ENCODE results near the gene HAO2.
"Not testable (repeated sequence)": the region's sequence is repeated elsewhere in the genome, so short reads cannot be mapped to it uniquely, and the experiment has no call there.

Gene HAO2

GRCh38 chr1:119341372-119341947 is 27.1 kb upstream of the HAO2 start:
- no peak for DNase-seq (ENCODE audit: low spot score)
- TF ChIP-seq, protein P1, sequence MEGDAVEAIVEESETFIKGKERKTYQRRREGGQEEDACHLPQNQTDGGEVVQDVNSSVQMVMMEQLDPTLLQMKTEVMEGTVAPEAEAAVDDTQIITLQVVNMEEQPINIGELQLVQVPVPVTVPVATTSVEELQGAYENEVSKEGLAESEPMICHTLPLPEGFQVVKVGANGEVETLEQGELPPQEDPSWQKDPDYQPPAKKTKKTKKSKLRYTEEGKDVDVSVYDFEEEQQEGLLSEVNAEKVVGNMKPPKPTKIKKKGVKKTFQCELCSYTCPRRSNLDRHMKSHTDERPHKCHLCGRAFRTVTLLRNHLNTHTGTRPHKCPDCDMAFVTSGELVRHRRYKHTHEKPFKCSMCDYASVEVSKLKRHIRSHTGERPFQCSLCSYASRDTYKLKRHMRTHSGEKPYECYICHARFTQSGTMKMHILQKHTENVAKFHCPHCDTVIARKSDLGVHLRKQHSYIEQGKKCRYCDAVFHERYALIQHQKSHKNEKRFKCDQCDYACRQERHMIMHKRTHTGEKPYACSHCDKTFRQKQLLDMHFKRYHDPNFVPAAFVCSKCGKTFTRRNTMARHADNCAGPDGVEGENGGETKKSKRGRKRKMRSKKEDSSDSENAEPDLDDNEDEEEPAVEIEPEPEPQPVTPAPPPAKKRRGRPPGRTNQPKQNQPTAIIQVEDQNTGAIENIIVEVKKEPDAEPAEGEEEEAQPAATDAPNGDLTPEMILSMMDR (IDR thresholded peaks at IDR 0.05), result no peak
- no peak overlapping the region for H3K27ac ChIP-seq
- no peak overlapping the region for H3K4me3 ChIP-seq

- Histone ChIP-seq H3K27ac (no peak overlapping the region), H3K4me3 (no peak overlapping the region)
- TF ChIP-seq, protein P1 (IDR thresholded peaks at IDR 0.05), result no peak
- no peak for DNase-seq (ENCODE audit: low spot score)
Observed at GRCh38 chr1:119345398-119345797, 23.2 kb upstream of the HAO2 start.

- no peak overlapping the region for H3K27ac ChIP-seq
- no peak for DNase-seq (ENCODE audit: low spot score)
- TF ChIP-seq, protein P1 (IDR thresholded peaks at IDR 0.05), result no peak
- H3K4me3 ChIP-seq, result no peak overlapping the region
Observed at GRCh38 chr1:119347858-119348257, 20.7 kb upstream of the HAO2 start.

GRCh38 chr1:119348941-119349340 is 19.6 kb upstream of the HAO2 start:
- no peak for DNase-seq (ENCODE audit: low spot score)
- TF ChIP-seq, protein P1 (IDR thresholded peaks at IDR 0.05), result no peak
- Histone ChIP-seq H3K4me3 (no peak overlapping the region), H3K27ac (no peak overlapping the region)

DNA sequence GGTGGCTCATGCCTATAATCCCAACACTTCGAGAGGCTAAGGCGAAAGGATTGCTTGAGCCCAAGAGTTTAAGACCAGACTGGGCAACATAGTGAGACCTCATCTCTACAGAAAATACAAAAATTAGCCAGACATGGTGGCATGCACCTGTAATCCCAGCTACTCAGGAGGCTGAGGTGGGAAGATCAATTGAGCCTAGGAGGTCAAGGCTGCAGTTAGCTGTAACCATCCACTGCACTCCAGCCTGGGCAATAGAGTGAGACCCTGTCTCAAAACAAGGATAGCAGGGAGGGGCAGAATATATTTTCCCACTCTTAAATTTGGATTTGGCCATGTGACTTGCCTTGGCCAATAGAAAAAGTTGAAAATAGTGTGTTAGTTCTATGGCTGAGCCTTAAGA is 17.7 kb upstream of the HAO2 start:
- H3K27ac ChIP-seq; DNase-seq (ENCODE audit: low spot score); H3K4me3 ChIP-seq: not testable (repeated sequence)

DNA sequence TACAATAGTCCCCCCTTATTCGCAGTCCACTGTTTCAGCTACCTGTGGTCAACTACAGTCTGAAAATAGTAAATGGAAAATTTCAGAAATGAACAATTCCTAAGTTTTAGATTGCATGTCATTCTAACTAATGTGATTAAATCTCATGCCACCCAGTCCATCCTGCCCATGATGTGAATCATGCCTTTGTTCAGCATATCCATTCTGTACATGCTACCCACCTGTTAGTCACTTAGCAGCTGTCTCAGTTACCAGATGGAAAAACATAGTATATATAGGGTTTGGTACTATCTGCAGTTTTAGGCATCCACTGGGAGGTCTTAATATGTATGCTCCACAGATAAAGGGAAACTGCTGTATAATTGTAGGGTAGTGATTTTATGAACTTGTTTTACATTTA is 16.6 kb upstream of the HAO2 start:
- no peak for DNase-seq (ENCODE audit: low spot score)
- Histone ChIP-seq H3K4me3 (no peak overlapping the region), H3K27ac (no peak overlapping the region)
- TF ChIP-seq, protein P1 (IDR thresholded peaks at IDR 0.05), result no peak

- DNase-seq (ENCODE audit: low spot score), result no peak
Observed at GRCh38 chr1:119353836-119354235, 14.7 kb upstream of the HAO2 start.

More at GRCh38 chr1:119353836-119354235, 14.7 kb upstream of the HAO2 start:
- Histone ChIP-seq H3K4me3 (no peak overlapping the region), H3K27ac (no peak overlapping the region)
- TF ChIP-seq, protein P1 (IDR thresholded peaks at IDR 0.05), result no peak

All from coronary artery (tissue), 2 donors.